ENCODE measurements around the gene NF1. TPM values are rescaled to one million over a fixed set of nuclear protein-coding genes. Genes with fewer than 3 reads are reported as not detected.
A peak's percentile ranks its signal among the peaks of the same experiment; 100 is the strongest.

Gene NF1
- total RNA-seq, 6 experiments from 2014 or later, result 45.0 to 62.6 (median 54.0) TPM

DNA sequence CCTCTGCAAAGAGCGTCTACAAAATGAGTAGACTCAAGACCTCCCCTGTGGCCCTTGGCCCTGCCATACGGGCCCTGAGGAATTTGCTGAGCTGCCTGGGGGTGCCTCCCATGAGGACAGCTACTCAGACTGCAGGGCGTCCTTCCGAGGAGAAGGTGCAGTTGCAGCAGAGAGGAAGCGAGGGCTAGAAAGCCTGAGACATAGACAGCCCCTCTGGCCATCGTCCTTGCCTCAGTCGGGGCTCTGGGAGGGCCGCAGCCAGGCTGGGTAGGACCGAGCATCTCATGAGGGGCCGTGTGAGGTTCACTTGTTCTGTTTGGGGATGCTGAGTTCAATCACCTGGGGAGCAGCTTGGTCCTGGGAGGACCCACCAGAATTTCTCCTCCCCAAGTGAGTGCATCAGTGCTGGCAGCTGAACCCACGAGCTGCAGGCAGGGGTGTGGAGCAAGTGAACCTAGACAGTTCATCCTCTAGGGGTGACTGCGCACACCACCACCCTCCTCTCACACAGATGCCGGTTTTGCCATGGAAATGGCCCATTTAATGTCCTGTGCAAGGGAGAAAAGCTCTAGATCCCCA, 317.0 kb downstream of the NF1 start:
- Mint-ChIP-seq H3K27me3 (ENCODE audit: insufficient read depth) (peaks cover 30% of the 10 kb centered on the region), H3K4me3 (no peak overlapping the region), H3K4me1 (ENCODE audit: low read depth) (peaks cover 16% of the 10 kb centered on the region), H3K36me3 (ENCODE audit: low read depth) (no peaks in the 10 kb centered on the region), H3K27ac (no peak overlapping the region), H3K9me3 (no peaks in the 10 kb centered on the region)
- no peak for DNase-seq
- TF ChIP-seq, protein P1, sequence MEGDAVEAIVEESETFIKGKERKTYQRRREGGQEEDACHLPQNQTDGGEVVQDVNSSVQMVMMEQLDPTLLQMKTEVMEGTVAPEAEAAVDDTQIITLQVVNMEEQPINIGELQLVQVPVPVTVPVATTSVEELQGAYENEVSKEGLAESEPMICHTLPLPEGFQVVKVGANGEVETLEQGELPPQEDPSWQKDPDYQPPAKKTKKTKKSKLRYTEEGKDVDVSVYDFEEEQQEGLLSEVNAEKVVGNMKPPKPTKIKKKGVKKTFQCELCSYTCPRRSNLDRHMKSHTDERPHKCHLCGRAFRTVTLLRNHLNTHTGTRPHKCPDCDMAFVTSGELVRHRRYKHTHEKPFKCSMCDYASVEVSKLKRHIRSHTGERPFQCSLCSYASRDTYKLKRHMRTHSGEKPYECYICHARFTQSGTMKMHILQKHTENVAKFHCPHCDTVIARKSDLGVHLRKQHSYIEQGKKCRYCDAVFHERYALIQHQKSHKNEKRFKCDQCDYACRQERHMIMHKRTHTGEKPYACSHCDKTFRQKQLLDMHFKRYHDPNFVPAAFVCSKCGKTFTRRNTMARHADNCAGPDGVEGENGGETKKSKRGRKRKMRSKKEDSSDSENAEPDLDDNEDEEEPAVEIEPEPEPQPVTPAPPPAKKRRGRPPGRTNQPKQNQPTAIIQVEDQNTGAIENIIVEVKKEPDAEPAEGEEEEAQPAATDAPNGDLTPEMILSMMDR (IDR thresholded peaks at IDR 0.05), result no peak

- Mint-ChIP-seq H3K4me1 (ENCODE audit: low read depth) (peaks cover 16% of the 10 kb centered on the region), H3K4me3 (no peak overlapping the region), H3K9me3 (no peaks in the 10 kb centered on the region), H3K27me3 (ENCODE audit: insufficient read depth) (peaks cover 32% of the 10 kb centered on the region), H3K36me3 (ENCODE audit: low read depth) (no peaks in the 10 kb centered on the region), H3K27ac (no peak overlapping the region)
- no peak for DNase-seq
- TF ChIP-seq, protein P1 (IDR thresholded peaks at IDR 0.05), result no peak
These were observed 317.7 kb downstream of the NF1 start for GRCh38 chr17:31412511-31412910.

GRCh38 chr17:31413081-31413799, 318.5 kb downstream of the NF1 start:
- no peak for DNase-seq
- H3K4me1 Mint-ChIP-seq (ENCODE audit: low read depth), result peaks cover 16% of the 10 kb centered on the region
- no peaks in the 10 kb centered on the region for H3K36me3 Mint-ChIP-seq (ENCODE audit: low read depth)
- peaks cover 38% of the 10 kb centered on the region for H3K27me3 Mint-ChIP-seq (ENCODE audit: insufficient read depth)
- no peaks in the 10 kb centered on the region for H3K9me3 Mint-ChIP-seq
- peak overlapping the region; percentile 38; the same call in 1 of the 2 replicates for H3K27ac Mint-ChIP-seq
- H3K4me3 Mint-ChIP-seq, result peak overlapping the region; percentile 46; the same call in 1 of the 2 replicates
- TF ChIP-seq, protein P1 (IDR thresholded peaks at IDR 0.05), result no peak

DNA sequence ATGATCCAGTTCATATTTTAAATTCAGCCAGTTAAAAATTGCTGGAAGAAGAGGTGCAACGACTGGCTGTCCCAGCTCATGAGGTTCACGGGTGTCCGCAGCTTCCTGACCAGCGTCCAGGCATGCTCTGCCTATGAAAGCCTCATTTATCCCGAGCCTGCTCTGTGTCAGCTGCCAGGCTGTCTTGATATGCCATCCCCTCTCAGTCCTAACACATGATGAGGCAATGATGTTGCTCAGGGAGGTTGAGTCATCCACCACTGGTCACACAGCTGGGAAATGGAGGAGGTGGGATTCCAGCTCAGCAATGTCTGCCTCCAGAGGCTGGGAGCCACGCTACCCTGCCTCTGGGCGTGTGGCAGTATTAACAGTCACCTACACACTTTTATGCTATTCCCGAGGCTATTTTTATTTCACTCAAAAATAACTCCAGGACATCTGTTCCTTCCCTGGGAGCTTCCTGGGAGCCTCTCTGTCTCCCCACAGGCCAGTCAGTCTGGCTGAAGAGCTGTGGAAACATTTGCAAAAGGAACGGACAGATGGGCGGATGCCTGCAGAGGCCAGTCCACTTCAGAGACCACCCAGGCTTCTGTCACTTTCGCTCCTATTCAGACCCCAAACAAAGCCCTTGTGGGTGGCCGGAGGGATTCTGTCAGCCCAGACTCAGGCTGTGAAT, 319.2 kb downstream of the NF1 start:
- Mint-ChIP-seq H3K27ac (peak overlapping the region; percentile 38; the same call in 1 of the 2 replicates), H3K36me3 (ENCODE audit: low read depth) (no peaks in the 10 kb centered on the region), H3K9me3 (no peaks in the 10 kb centered on the region), H3K27me3 (ENCODE audit: insufficient read depth) (peaks cover 33% of the 10 kb centered on the region), H3K4me1 (ENCODE audit: low read depth) (peaks cover 16% of the 10 kb centered on the region), H3K4me3 (peak overlapping the region; percentile 46; the same call in 1 of the 2 replicates)
- peak; percentile 77 for DNase-seq
- TF ChIP-seq, protein P1 (IDR thresholded peaks at IDR 0.05), result no peak

- Mint-ChIP-seq H3K9me3 (no peaks in the 10 kb centered on the region), H3K4me1 (ENCODE audit: low read depth) (peaks cover 16% of the 10 kb centered on the region), H3K27me3 (ENCODE audit: insufficient read depth) (peaks cover 30% of the 10 kb centered on the region), H3K27ac (peak overlapping the region; percentile 38; the same call in 1 of the 2 replicates), H3K36me3 (ENCODE audit: low read depth) (no peaks in the 10 kb centered on the region), H3K4me3 (no peak overlapping the region)
- TF ChIP-seq, protein P1 (IDR thresholded peaks at IDR 0.05), result no peak
- no peak for DNase-seq
These were observed 319.8 kb downstream of the NF1 start for GRCh38 chr17:31414550-31414918.
